K562 (cell line): Measurements from ENCODE around the gene CBFA2T3. TPM values are rescaled to one million over a fixed set of nuclear protein-coding genes. Genes with fewer than 3 reads are reported as not detected.

Source experiments
- ATAC-seq: fragments of 200-7000 bp; cut with Tn5 transposase; 3 replicates; pipeline ENCODE4 v1.9.1; 2020; ENCODE audit warnings: moderate library complexity
- BruUV-seq: library from RNA; stranded (reverse); fragments of 400-500 nt; replicated peaks from 2 replicates; lab custom pipeline; 2021; lab: Mats Ljungman, UMichigan
- CTCF ChIA-PET: fragments of 300-600 bp; formaldehyde crosslinking; extraction: SDS; loops from one replicate; lab custom pipeline; 2021; ENCODE audit warnings: low intra/inter-chr PET ratio; lab: Yijun Ruan, JAX
- POLR2A ChIA-PET: fragments of 300-600, 350-650 bp; sonication (Branson Sonifier 250); formaldehyde crosslinking; extraction: SDS; loops from one replicate; lab custom pipeline; 2021; ENCODE audit warnings: antibody characterized with exemption, inconsistent platforms; lab: Yijun Ruan, JAX
- DNase-seq, 4 experiments: peaks; one replicate each; pipeline versions ENCODE4 v3.0.0 to v3.0.0-alpha.2; 2011 to 2018; ENCODE audit warnings: low spot score in 3 of 4, mixed read lengths in 3 of 4; ENCODE audit errors: extremely low read depth in 1 of 4
- FAIRE-seq: peaks from 2 replicates; lab custom pipeline; 2011; peaks lifted over from hg19 to GRCh38; lab: Jason Lieb, UNC
- H2AFZ ChIP-seq: 2 replicates; pipeline ENCODE4 v1.6.0; 2011; ENCODE audit warnings: low read depth, low read length, control low read depth, inconsistent platforms
- H3K27ac ChIP-seq: fragments of 200-600 bp; 3 replicates; pipeline ENCODE4 v1.8.0; 2011; ENCODE audit warnings: low read depth, mild to moderate bottlenecking, control low read depth, inconsistent platforms, low read length, moderate library complexity, mixed read lengths; ENCODE audit errors: extremely low read depth
- H3K27me3 ChIP-seq, 2 experiments: fragments of 300-600 bp in 1 of 2; 2 replicates in 1 of 2; 3 replicates in 1 of 2; pipeline versions ENCODE4 v1.6.0 to v1.8.0; 2011; ENCODE audit warnings: inconsistent platforms in 2 of 2, low read length in 2 of 2, mild to moderate bottlenecking in 1 of 2, mixed read lengths in 1 of 2, moderate library complexity in 1 of 2; ENCODE audit not compliant: control insufficient read depth in 2 of 2, insufficient read depth in 2 of 2
- H3K36me3 ChIP-seq: fragments of 300-600 bp; 3 replicates; pipeline ENCODE4 v1.8.0; 2011; ENCODE audit warnings: mild to moderate bottlenecking, low read length, inconsistent platforms; ENCODE audit not compliant: control insufficient read depth, insufficient read depth
- H3K4me1 ChIP-seq, 2 experiments: fragments of 200-600 bp in 1 of 2; replicated peaks in 1 of 2; 2 replicates in 1 of 2; 3 replicates in 1 of 2; pipeline versions ENCODE4 v1.5.1 to v1.8.0; 2011; ENCODE audit warnings: inconsistent platforms in 2 of 2, low read length in 2 of 2, mild to moderate bottlenecking in 1 of 2, mixed read lengths in 1 of 2, moderate library complexity in 1 of 2; ENCODE audit not compliant: control insufficient read depth in 2 of 2, insufficient read depth in 2 of 2
- H3K4me2 ChIP-seq: 2 replicates; pipeline ENCODE4 v1.6.1; 2011; ENCODE audit warnings: low read length, control low read depth, inconsistent platforms, mixed read lengths; ENCODE audit not compliant: insufficient read depth
- H3K4me3 ChIP-seq: fragments of 200-600 bp; sonication (generic), shearing (Covaris generic); 2 replicates; pipeline ENCODE4 v1.5.1; 2016; ENCODE audit warnings: control low read depth, inconsistent platforms
- H3K79me2 ChIP-seq: fragments of 200-600 bp; 3 replicates; pipeline ENCODE4 v1.8.0; 2011; ENCODE audit warnings: low read length, inconsistent platforms; ENCODE audit not compliant: control insufficient read depth, insufficient read depth
- H3K9ac ChIP-seq, 2 experiments: 2 replicates each; pipeline versions ENCODE4 v1.6.0 to v1.6.1; 2011; ENCODE audit warnings: low read depth in 2 of 2, low read length in 2 of 2, control low read depth in 1 of 2, inconsistent platforms in 1 of 2, mild to moderate bottlenecking in 1 of 2, mixed read lengths in 1 of 2; ENCODE audit not compliant: insufficient read depth in 1 of 2
- H3K9me1 ChIP-seq: one replicate; pipeline ENCODE4 v1.6.0; 2011; ENCODE audit warnings: inconsistent platforms, mild to moderate bottlenecking, low read length, moderate library complexity; ENCODE audit not compliant: control insufficient read depth, insufficient read depth
- H3K9me3 ChIP-seq: replicated peaks from 2 replicates; pipeline ENCODE4 v1.5.1; 2011; ENCODE audit warnings: low read depth, low read length, inconsistent platforms; ENCODE audit not compliant: control insufficient read depth, insufficient read depth
- H4K20me1 ChIP-seq: replicated peaks from 2 replicates; pipeline ENCODE4 v1.6.1; 2011; ENCODE audit warnings: low read length, inconsistent platforms, mixed read lengths; ENCODE audit not compliant: control insufficient read depth, insufficient read depth
- ARID4B ChIP-seq: sonication (generic); formaldehyde crosslinking; IDR thresholded peaks from 2 replicates; pipeline ENCODE4 v1.8.0; 2022; ENCODE audit warnings: mild to moderate bottlenecking, missing genetic modification reagents
- CREB3 ChIP-seq: fragments of 450-650 bp; conservative IDR thresholded peaks from 2 replicates; pipeline ENCODE4 v1.6.1; 2016; ENCODE audit warnings: missing genetic modification characterization, low read depth, mild to moderate bottlenecking, missing compliant biosample characterization, moderate library complexity
- PHB2 ChIP-seq: fragments of 450-650 bp; IDR thresholded peaks from 2 replicates; pipeline ENCODE4 v1.6.1; 2017; ENCODE audit warnings: low read depth
- PTBP1 ChIP-seq: fragments of 200-400 bp; formaldehyde crosslinking; IDR thresholded peaks from 2 replicates; pipeline ENCODE4 v1.6.1; 2017; ENCODE audit warnings: low read depth, low read length
- RBM22 ChIP-seq: fragments of 200-400 bp; formaldehyde crosslinking; IDR thresholded peaks from 2 replicates; pipeline ENCODE4 v1.6.1; 2018; ENCODE audit warnings: low read length, low read depth; ENCODE audit not compliant: poor library complexity, severe bottlenecking
- RNF2 ChIP-seq: sonication (generic); IDR thresholded peaks from 2 replicates; pipeline ENCODE4 v1.6.1; 2016
- ZBED1 ChIP-seq: IDR thresholded peaks from 2 replicates; pipeline ENCODE4 v1.6.1; 2014
- ZBTB33 ChIP-seq: sonication (generic); formaldehyde crosslinking; IDR thresholded peaks from 2 replicates; pipeline ENCODE4 v1.8.1; 2023; ENCODE audit warnings: mild to moderate bottlenecking, missing genetic modification reagents
- ZBTB7A ChIP-seq: IDR thresholded peaks from 2 replicates; pipeline ENCODE4 v1.6.1; 2011; ENCODE audit warnings: low read depth, mild to moderate bottlenecking, low read length, moderate library complexity, borderline replicate concordance; ENCODE audit not compliant: control insufficient read depth
- ZC3H4 ChIP-seq: sonication (generic); formaldehyde crosslinking; IDR thresholded peaks from 2 replicates; pipeline ENCODE4 v1.9.0; 2021; ENCODE audit warnings: missing genetic modification reagents, borderline replicate concordance
- ZNF398 ChIP-seq: fragments of 250-450 bp; sonication (Bioruptor Pico); IDR thresholded peaks from 2 replicates; pipeline ENCODE4 v1.8.0; 2021; ENCODE audit warnings: moderate library complexity, mild to moderate bottlenecking, inconsistent platforms
- ZNF77 ChIP-seq: fragments of 250-450 bp; sonication (Bioruptor Pico); IDR thresholded peaks from 2 replicates; pipeline ENCODE4 v1.5.0; 2020
- WGBS: fragments of 100-300 bp; shearing (Covaris generic); methylation state at CpG from one replicate; pipeline ENCODE4 v1.1.6; 2016; ENCODE audit warnings: low coverage, mixed read lengths; ENCODE audit not compliant: insufficient coverage; ENCODE audit errors: missing lambda C conversion rate; 5-methylcytosine and 5-hydroxymethylcytosine counted together
- in situ Hi-C: fragments of 300-500 bp; cut with MboI; formaldehyde crosslinking; loops from 4 replicates; pipeline ENCODE4 v1.15.0; 2018; ENCODE audit warnings: inconsistent platforms, mixed read lengths
- intact Hi-C: fragments of 100-400 bp; cut with micrococcal nuclease; formaldehyde crosslinking; loops from 2 replicates; pipeline ENCODE4 v1.14.2; 2022
- polyA plus RNA-seq, 8 experiments: library from polyadenylated mRNA; depleted of rRNA in 4 of 8; stranded (reverse) in 5 of 8; unstranded in 3 of 8; fragments of >200 nt; fragmentation: Nextera tagmentation in 2 of 8; fragmentation: Illumina TruSeq in 1 of 8; extraction: Ambion mirVana in 2 of 8; extraction: Trizol in 1 of 8; gene quantifications; 2 replicates each; pipeline versions ENCODE4 v1.2.1 to v1.2.3, GENCODE V29; 2011 to 2014; ENCODE audit warnings: inconsistent platforms in 1 of 8, missing spikeins in 1 of 8
- total RNA-seq, 7 experiments: library from RNA; depleted of rRNA in 6 of 7; stranded (reverse); fragments of >200 nt in 6 of 7; fragmentation: Illumina TruSeq in 2 of 7; extraction: Trizol in 2 of 7; gene quantifications; 2 replicates each; pipeline versions ENCODE4 v1.2.1 to v1.2.3, GENCODE V29; 2011 to 2021; ENCODE audit warnings: low replicate concordance in 1 of 7

Gene CBFA2T3
- total and polyA plus RNA-seq, 9 of the 15 experiments (the other 6 are each of a cell fraction or from before 2014, with no cell fraction given): 2.3 to 145 (median 6.7) TPM

- 39% methylated on average over 19 of the region's 25 CpGs for WGBS
- TF ChIP-seq PHB2 (no peak), ZNF77 (CRISPR knock-in tag) (no peak), CREB3 (tag) (no peak), PTBP1 (0 out of 2 replicates have a peak, but pooled peaks have one; percentile 67), ARID4B (0 out of 2 replicates have a peak, but pooled peaks have one; percentile 33), RBM22 (peak; percentile 98), ZC3H4 (CRISPR knock-in tag) (0 out of 2 replicates have a peak, but pooled peaks have one; percentile 57), ZBED1 (0 out of 2 replicates have a peak, but pooled peaks have one; percentile 30), ZNF398 (CRISPR knock-in tag) (no peak), ZBTB7A (0 out of 2 replicates have a peak, but pooled peaks have one; percentile 26), ZBTB33 (CRISPR knock-in tag) (no peak), RNF2 (no peak)
Measured at GRCh38 chr16:88872650-88873331, 104.2 kb downstream of the CBFA2T3 start.

More at GRCh38 chr16:88872650-88873331, 104.2 kb downstream of the CBFA2T3 start:
- no TSS peak for BruUV-seq
- DNase-seq (peak in 2 of 4 experiments; percentile 30 to 36), ATAC-seq (peak; percentile 24), FAIRE-seq (no peak)
- Histone ChIP-seq H3K9me3 (no peaks in the 10 kb centered on the region), H3K4me3 (no peak overlapping the region), H3K4me2 (no peak overlapping the region), H3K4me1 (peaks cover 14 to 62% of the 10 kb centered on the region in 2 experiments; a peak in 4 of 5 replicates), H3K9me1 (peaks cover 9% of the 10 kb centered on the region), H3K79me2 (no peaks in the 10 kb centered on the region), H3K9ac (peak overlapping the region in 1 of 2 experiments; percentile 70; a peak in 2 of 4 replicates), H3K36me3 (peaks cover 39% of the 10 kb centered on the region; the same call in 2 of the 3 replicates), H3K27ac (no peak overlapping the region), H2AFZ (no peak overlapping the region), H4K20me1 (peaks cover 12% of the 10 kb centered on the region; the same call in 1 of the 2 replicates), H3K27me3 (no peaks in the 10 kb centered on the region)
- CTCF ChIA-PET: no interaction called here
- in situ Hi-C loops (no loop called here), intact Hi-C loops (no loop called here)
- POLR2A ChIA-PET: no interaction called here
